HEK293T (cell line): ENCODE results near the gene GAD2.
"Not testable (repeated sequence)": the region's sequence is repeated elsewhere in the genome, so short reads cannot be mapped to it uniquely, and the experiment has no call there.

Source experiments
- CTCF ChIA-PET: fragments of 350-600 bp; formaldehyde crosslinking; extraction: SDS; loops from one replicate; lab custom pipeline; 2021; ENCODE audit warnings: antibody characterized with exemption, inconsistent platforms; lab: Yijun Ruan, JAX
- POLR2A ChIA-PET: fragments of 350-600 bp; formaldehyde crosslinking; extraction: SDS; loops from one replicate; lab custom pipeline; 2020; ENCODE audit warnings: antibody characterized with exemption, inconsistent platforms; lab: Yijun Ruan, JAX
- DNase-seq: peaks from one replicate; pipeline ENCODE4 v3.0.0; 2012; ENCODE audit warnings: mixed read lengths; ENCODE audit errors: extremely low spot score
- ARNT ChIP-seq: fragments of 450-650 bp; IDR thresholded peaks from 2 replicates; pipeline ENCODE4 v1.6.1; 2017; ENCODE audit warnings: mild to moderate bottlenecking
- BHLHE40 ChIP-seq: fragments of 450-650 bp; IDR thresholded peaks from 2 replicates; pipeline ENCODE4 v1.6.1; 2016; ENCODE audit warnings: mild to moderate bottlenecking, moderate library complexity, borderline replicate concordance
- CTBP1 ChIP-seq: fragments of 450-650 bp; IDR thresholded peaks from 2 replicates; pipeline ENCODE4 v1.6.1; 2016; ENCODE audit warnings: borderline replicate concordance
- ELF4 ChIP-seq: fragments of 450-650 bp; IDR thresholded peaks from 2 replicates; pipeline ENCODE4 v1.6.1; 2017; ENCODE audit warnings: antibody characterized with exemption
- FOXA1 ChIP-seq: fragments of 450-650 bp; IDR thresholded peaks from 2 replicates; pipeline ENCODE4 v1.6.1; 2016; ENCODE audit warnings: mild to moderate bottlenecking
- FOXK2 ChIP-seq: fragments of 450-650 bp; IDR thresholded peaks from 2 replicates; pipeline ENCODE4 v1.6.1; 2016; ENCODE audit warnings: mild to moderate bottlenecking
- FOXM1 ChIP-seq: fragments of 450-650 bp; IDR thresholded peaks from 2 replicates; pipeline ENCODE4 v1.6.1; 2017; ENCODE audit warnings: mild to moderate bottlenecking, borderline replicate concordance
- HDGF ChIP-seq: fragments of 450-650 bp; IDR thresholded peaks from 2 replicates; pipeline ENCODE4 v1.6.1; 2017; ENCODE audit warnings: antibody characterized with exemption, borderline replicate concordance
- L3MBTL2 ChIP-seq: fragments of 450-650 bp; conservative IDR thresholded peaks from 2 replicates; pipeline ENCODE4 v1.6.1; 2016; ENCODE audit warnings: mild to moderate bottlenecking
- LEF1 ChIP-seq: fragments of 450-650 bp; IDR thresholded peaks from 2 replicates; pipeline ENCODE4 v1.6.1; 2017; ENCODE audit warnings: mild to moderate bottlenecking, borderline replicate concordance
- NFRKB ChIP-seq: fragments of 450-650 bp; IDR thresholded peaks from 2 replicates; pipeline ENCODE4 v1.6.1; 2016; ENCODE audit warnings: mild to moderate bottlenecking, moderate library complexity
- PKNOX1 ChIP-seq: fragments of 450-650 bp; IDR thresholded peaks from 2 replicates; pipeline ENCODE4 v1.6.1; 2016
- SP1 ChIP-seq: fragments of 450-650 bp; IDR thresholded peaks from 2 replicates; pipeline ENCODE4 v1.6.1; 2017
- SUZ12 ChIP-seq: fragments of 450-650 bp; IDR thresholded peaks from 2 replicates; pipeline ENCODE4 v1.6.1; 2016; ENCODE audit warnings: mild to moderate bottlenecking
- TARDBP ChIP-seq: fragments of 450-650 bp; IDR thresholded peaks from 2 replicates; pipeline ENCODE4 v1.6.1; 2016
- ZNF384 ChIP-seq: fragments of 450-650 bp; IDR thresholded peaks from 2 replicates; pipeline ENCODE4 v1.6.1; 2016

GAD2 gene

GRCh38 chr10:26334232-26334931 is 117.8 kb downstream of the GAD2 start:
- TF ChIP-seq CTBP1 (no peak), L3MBTL2 (no peak), PKNOX1 (no peak)
- ChIA-PET CTCF (interaction anchor here (0.7 to 3.5 kb wide), 2 partner anchors 222 to 272 kb away, joined by 3 to 42 read pairs; no protein-coding TSS in a partner anchor), POLR2A (no interaction called here)
- DNase-seq = no peak

- POLR2A ChIA-PET = no interaction called here
Observed at GRCh38 chr10:26334932-26335573, 118.5 kb downstream of the GAD2 start.

GRCh38 chr10:26335574-26336093 is 119.1 kb downstream of the GAD2 start:
- ChIA-PET CTCF (interaction anchor here (0.6 to 3.5 kb wide), 5 partner anchors 135 to 546 kb away, joined by 3 to 42 read pairs (median 3); no protein-coding TSS in a partner anchor), POLR2A (no interaction called here)
- TF ChIP-seq L3MBTL2 (no peak), TARDBP (no peak), LEF1 (no peak), CTBP1 (no peak), HDGF (no peak), PKNOX1 (no peak), BHLHE40 (no peak), ARNT (no peak), FOXA1 (no peak), ZNF384 (no peak)
- DNase-seq = no peak

More at GRCh38 chr10:26334932-26335573, 118.5 kb downstream of the GAD2 start:
- TF ChIP-seq ARNT (no peak), FOXM1 (no peak), LEF1 (no peak), FOXK2 (no peak), SP1 (no peak), FOXA1 (no peak), TARDBP (no peak), NFRKB (no peak), SUZ12 (no peak), L3MBTL2 (no peak), CTBP1 (no peak)
- peak; percentile 70 for DNase-seq
- CTCF ChIA-PET = interaction anchor here (0.6 to 3.5 kb wide), 6 partner anchors 136 to 546 kb away, joined by 3 to 42 read pairs (median 3); no protein-coding TSS in a partner anchor

GRCh38 chr10:26336979-26337378 is 120.4 kb downstream of the GAD2 start:
- CTCF ChIA-PET = no interaction called here

GRCh38 chr10:26341701-26342100 is 125.1 kb downstream of the GAD2 start:
- ChIA-PET POLR2A (no interaction called here), CTCF (no interaction called here)
- no peak for TF ChIP-seq HDGF
- TF ChIP-seq FOXK2 = no peak
- no peak for TF ChIP-seq TARDBP
- TF ChIP-seq CTBP1 = no peak
- no peak for TF ChIP-seq PKNOX1
- TF ChIP-seq SP1 = no peak
- TF ChIP-seq BHLHE40 = no peak
- no peak for TF ChIP-seq ZNF384
- TF ChIP-seq SUZ12 = no peak
- TF ChIP-seq NFRKB = no peak
- TF ChIP-seq FOXM1 = no peak
- TF ChIP-seq ARNT = no peak
- no peak for DNase-seq

More at GRCh38 chr10:26336979-26337378, 120.4 kb downstream of the GAD2 start:
- no peak for DNase-seq
- POLR2A ChIA-PET = interaction anchor here (0.6 kb wide), 1 partner anchor 120 kb away, joined by 3 read pairs; no protein-coding TSS in a partner anchor
- no peak for TF ChIP-seq ELF4
- no peak for TF ChIP-seq SUZ12
- no peak for TF ChIP-seq SP1
- TF ChIP-seq FOXK2 = no peak
- no peak for TF ChIP-seq ARNT
- TF ChIP-seq NFRKB = no peak

GRCh38 chr10:26348821-26349417 is 132.3 kb downstream of the GAD2 start:
- CTCF ChIA-PET, DNase-seq, POLR2A ChIA-PET: not testable (repeated sequence)
